Activated CD4-positive, alpha-beta T cell treated with anti-CD3 and anti-CD28 coated beads, Interleukin-2, amount 50 U/mL, for 24 hours (primary cell): ENCODE data around the gene ACTR10.

Experiments used
- DNase-seq, 2 donors: peaks; one replicate each; pipeline ENCODE4 v3.0.0-alpha.2; 2020; ENCODE audit warnings: low read depth in 1 of 2, low spot score in 1 of 2

Gene ACTR10

DNA sequence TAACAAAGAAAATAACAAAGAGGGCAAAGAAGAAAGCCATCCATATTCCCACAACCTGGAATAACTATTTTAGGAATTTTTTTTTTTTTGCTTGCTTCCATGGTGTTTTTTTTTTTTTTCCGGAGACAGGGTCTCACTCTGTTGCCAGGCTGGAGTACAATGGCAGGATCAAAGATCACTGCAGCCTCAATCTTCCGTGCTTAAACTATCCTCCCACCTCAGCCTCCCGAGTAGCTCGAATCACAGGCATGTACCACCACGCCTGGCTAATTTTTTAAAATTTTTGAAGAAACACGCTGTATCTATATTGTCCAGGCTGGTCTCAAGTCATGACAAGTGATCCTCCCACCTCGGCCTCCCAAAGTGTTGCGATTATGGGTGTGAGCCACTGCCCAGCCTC, 78.2 kb downstream of the ACTR10 start:
- DNase-seq = no peak

DNA sequence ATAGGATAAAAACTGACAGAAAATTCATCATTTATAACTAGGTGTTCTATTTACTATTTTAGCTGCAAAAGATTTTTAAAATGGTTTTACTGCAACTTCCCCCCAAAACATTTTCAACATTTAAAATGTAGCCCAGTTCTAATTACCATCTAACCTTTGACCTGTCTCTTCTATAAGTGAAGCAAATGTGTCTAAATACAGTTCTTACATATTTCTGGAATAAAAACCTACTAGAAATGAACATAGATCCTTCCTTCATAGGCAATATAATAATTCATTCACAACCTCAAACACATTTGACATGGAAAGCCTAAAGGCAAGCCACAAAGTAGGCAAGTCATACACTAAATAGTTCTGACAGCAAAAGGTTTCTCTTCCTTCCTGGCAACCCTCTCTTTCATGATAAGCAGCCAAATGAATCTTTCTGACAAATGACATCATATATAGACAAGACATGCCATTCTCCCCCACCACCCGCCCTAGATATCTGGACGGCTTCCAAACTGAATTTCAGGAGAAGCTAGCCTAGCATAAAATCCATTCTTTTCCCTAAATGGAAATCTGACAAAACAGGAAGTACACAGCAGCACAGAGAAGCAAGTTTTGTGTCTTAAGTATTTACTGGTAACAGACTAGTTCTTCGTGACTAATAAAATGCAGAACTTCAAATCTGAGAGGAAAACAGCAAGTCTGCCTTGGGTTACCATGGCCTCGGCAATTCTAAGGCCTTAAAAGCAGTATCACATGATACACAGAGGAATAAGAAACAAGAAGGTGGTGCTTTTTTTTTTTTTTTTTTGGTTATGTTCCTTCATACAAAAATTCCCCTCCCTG, 81.2 kb downstream of the ACTR10 start:
- no peak for DNase-seq

DNA sequence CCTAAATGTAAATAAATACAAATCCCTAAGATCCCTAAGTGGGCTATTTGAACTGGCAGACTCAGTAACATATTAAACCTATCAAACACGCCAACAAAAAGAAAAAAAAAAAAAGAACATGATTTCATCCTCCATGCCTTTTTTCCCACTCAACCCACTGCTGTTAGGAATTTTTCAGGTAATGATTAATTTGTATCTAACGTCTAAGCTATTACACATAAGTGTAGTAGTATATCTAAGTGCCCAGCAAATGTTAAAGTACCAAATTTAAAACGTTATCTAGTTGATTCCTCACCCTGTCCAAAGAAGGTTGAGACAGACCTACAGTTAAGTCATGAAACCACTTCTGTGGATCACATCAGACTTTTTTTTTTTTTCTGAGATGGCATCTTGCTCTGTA, 82.0 kb downstream of the ACTR10 start:
- no peak for DNase-seq

DNA sequence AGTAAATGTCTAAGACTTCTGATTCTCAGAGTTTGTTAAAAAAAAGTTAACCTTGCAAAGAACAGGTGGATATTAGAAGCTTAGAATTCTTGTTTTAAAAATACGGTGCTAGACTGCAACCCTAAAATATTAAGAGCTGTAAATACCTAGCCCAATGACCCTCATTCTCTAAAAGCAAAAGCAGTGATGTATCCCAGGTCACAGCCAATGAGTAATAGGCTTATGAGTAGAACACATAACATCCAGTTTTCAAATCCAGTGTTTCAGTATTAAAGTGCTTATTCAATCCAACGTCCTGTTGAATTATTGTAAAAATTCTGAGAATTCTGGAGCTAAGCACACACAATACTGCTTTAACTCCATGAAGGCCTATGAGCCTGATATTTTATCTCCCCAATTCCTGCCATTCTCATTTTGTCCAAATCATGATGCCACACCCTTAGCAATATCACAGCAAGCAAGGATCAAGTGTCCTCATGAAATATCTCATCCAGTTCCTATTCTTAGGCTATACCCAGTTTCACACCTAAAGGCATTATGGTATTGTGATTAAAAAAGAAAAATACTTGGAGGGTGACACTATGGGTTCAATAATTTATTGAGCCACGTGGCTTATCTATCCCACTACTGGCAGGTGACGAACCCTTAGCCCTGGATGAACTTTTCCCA, 83.1 kb downstream of the ACTR10 start:
- DNase-seq = no peak

DNA sequence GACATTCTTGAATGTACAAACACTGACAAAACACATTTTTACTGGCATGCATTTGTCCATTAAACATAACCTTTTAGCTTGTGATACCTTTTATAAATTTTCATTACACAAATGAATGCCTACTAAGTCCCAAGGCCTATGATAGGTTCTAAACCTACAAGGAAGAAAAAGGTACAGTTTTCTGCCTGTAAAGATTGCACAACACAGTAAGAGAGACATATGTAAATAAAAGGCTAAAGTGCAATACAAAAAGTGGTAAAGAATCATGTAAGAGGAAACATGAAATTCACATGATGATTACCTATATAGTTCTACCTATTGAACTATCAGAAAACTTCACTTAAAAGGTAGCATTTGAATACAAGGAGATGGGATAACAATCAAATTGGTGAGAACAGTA, 83.8 kb downstream of the ACTR10 start:
- no peak for DNase-seq

DNA sequence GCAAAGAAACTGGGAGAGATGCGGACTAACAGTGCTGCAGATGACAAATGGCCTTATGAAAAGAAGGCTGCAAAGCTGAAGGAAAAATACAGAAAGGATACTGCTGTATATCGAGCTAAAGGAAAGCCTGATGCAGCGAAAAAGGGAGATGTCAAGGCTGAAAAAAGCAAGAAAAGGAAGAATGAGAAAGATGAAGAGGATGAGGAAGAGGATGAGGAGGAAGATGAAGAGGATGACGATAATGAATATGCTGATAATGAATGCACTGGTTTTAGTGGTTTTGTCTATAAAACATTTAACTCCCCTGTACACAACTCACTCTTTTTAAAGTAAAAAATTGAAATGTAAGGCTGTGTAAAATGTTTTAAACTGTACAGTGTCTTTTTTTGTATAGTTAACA, 85.2 kb downstream of the ACTR10 start:
- DNase-seq = no peak
